Measurements from ENCODE around the gene CLK3.
"Not testable (repeated sequence)": the region's sequence is repeated elsewhere in the genome, so short reads cannot be mapped to it uniquely, and the experiment has no call there.

The CLK3 gene

GRCh38 chr15:74657846-74658245 lies 42.2 kb downstream of the CLK3 start:
- peaks cover 25% of the 10 kb centered on the region for H3K4me1 ChIP-seq (ENCODE audit: control insufficient read depth, insufficient read depth, low read length)
- peaks cover 0 to 19% of the 10 kb centered on the region in 2 experiments; a peak in 2 of 3 replicates for H3K36me3 ChIP-seq (ENCODE audit: control insufficient read depth in 2 of 2, insufficient read depth in 1 of 2, low read length in 2 of 2)
- CTCF ChIA-PET = interaction anchor here (0.8 to 1.8 kb wide), 4 partner anchors 12 to 114 kb away, joined by 3 to 5 read pairs (median 4); no protein-coding TSS in a partner anchor
- no peak for TF ChIP-seq ZNF175 (tag by site-specific recombination; IDR thresholded peaks at IDR 0.05)
- no peak for TF ChIP-seq ZNF18 (tag by site-specific recombination; IDR thresholded peaks at IDR 0.05)
- TF ChIP-seq ZNF521 (tag by site-specific recombination; IDR thresholded peaks at IDR 0.05) = no peak
- TF ChIP-seq, protein P1, sequence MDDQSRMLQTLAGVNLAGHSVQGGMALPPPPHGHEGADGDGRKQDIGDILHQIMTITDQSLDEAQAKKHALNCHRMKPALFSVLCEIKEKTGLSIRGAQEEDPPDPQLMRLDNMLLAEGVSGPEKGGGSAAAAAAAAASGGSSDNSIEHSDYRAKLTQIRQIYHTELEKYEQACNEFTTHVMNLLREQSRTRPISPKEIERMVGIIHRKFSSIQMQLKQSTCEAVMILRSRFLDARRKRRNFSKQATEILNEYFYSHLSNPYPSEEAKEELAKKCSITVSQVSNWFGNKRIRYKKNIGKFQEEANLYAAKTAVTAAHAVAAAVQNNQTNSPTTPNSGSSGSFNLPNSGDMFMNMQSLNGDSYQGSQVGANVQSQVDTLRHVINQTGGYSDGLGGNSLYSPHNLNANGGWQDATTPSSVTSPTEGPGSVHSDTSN (CRISPR knock-in tag; IDR thresholded peaks at IDR 0.05) = no peak
- no peak for TF ChIP-seq GLI2 (tag by site-specific recombination; IDR thresholded peaks at IDR 0.05; ENCODE audit: borderline replicate concordance, low read depth)
- TF ChIP-seq KLF1 (tag by site-specific recombination; IDR thresholded peaks at IDR 0.05) = 0 out of 2 replicates have a peak, but pooled peaks have one; percentile 27
- no peak for TF ChIP-seq ZNF785 (tag by site-specific recombination; IDR thresholded peaks at IDR 0.05)
- TF ChIP-seq, protein P2, sequence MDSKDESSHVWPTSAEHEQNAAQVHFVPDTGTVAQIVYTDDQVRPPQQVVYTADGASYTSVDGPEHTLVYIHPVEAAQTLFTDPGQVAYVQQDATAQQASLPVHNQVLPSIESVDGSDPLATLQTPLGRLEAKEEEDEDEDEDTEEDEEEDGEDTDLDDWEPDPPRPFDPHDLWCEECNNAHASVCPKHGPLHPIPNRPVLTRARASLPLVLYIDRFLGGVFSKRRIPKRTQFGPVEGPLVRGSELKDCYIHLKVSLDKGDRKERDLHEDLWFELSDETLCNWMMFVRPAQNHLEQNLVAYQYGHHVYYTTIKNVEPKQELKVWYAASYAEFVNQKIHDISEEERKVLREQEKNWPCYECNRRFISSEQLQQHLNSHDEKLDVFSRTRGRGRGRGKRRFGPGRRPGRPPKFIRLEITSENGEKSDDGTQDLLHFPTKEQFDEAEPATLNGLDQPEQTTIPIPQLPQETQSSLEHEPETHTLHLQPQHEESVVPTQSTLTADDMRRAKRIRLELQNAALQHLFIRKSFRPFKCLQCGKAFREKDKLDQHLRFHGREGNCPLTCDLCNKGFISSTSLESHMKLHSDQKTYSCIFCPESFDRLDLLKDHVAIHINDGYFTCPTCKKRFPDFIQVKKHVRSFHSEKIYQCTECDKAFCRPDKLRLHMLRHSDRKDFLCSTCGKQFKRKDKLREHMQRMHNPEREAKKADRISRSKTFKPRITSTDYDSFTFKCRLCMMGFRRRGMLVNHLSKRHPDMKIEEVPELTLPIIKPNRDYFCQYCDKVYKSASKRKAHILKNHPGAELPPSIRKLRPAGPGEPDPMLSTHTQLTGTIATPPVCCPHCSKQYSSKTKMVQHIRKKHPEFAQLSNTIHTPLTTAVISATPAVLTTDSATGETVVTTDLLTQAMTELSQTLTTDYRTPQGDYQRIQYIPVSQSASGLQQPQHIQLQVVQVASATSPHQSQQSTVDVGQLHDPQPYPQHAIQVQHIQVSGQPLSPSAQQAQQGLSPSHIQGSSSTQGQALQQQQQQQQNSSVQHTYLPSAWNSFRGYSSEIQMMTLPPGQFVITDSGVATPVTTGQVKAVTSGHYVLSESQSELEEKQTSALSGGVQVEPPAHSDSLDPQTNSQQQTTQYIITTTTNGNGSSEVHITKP (tag by site-specific recombination; IDR thresholded peaks at IDR 0.05) = peak; percentile 18; the same call in 1 of the 2 replicates
- TF ChIP-seq ZNF274 (IDR thresholded peaks at IDR 0.05; ENCODE audit: low read length) = no peak
- TF ChIP-seq ZNF274 (tag by site-specific recombination; IDR thresholded peaks at IDR 0.05; ENCODE audit: borderline replicate concordance) = no peak
- H3K4me3 ChIP-seq (ENCODE audit: low read depth, low read length) = no peak overlapping the region
- H3K9me3 ChIP-seq (ENCODE audit: control insufficient read depth, insufficient read depth, low read depth, low read length) = no peaks in the 10 kb centered on the region
- no peak overlapping the region for H3K27ac ChIP-seq (ENCODE audit: extremely low read depth, low read depth, low read length)
- POLR2A ChIA-PET = no interaction called here

- H3K4me3 ChIP-seq (ENCODE audit: low read depth, low read length); H3K27ac ChIP-seq (ENCODE audit: extremely low read depth, low read depth, low read length); H3K36me3 ChIP-seq (ENCODE audit: control insufficient read depth in 2 of 2, insufficient read depth in 1 of 2, low read length in 2 of 2); H3K9me3 ChIP-seq (ENCODE audit: control insufficient read depth, insufficient read depth, low read depth, low read length); POLR2A ChIA-PET: not testable (repeated sequence)
- CTCF ChIA-PET = interaction anchor here (0.8 to 1.0 kb wide), 3 partner anchors 27 to 110 kb away, joined by 3 read pairs; no protein-coding TSS in a partner anchor
- 0 out of 2 replicates have a peak, but pooled peaks have one; percentile 39 for TF ChIP-seq ZNF362 (tag by site-specific recombination; IDR thresholded peaks at IDR 0.05)
- peaks cover 26% of the 10 kb centered on the region for H3K4me1 ChIP-seq (ENCODE audit: control insufficient read depth, insufficient read depth, low read length)
Measured at GRCh38 chr15:74661280-74661679, 45.6 kb downstream of the CLK3 start.

DNA sequence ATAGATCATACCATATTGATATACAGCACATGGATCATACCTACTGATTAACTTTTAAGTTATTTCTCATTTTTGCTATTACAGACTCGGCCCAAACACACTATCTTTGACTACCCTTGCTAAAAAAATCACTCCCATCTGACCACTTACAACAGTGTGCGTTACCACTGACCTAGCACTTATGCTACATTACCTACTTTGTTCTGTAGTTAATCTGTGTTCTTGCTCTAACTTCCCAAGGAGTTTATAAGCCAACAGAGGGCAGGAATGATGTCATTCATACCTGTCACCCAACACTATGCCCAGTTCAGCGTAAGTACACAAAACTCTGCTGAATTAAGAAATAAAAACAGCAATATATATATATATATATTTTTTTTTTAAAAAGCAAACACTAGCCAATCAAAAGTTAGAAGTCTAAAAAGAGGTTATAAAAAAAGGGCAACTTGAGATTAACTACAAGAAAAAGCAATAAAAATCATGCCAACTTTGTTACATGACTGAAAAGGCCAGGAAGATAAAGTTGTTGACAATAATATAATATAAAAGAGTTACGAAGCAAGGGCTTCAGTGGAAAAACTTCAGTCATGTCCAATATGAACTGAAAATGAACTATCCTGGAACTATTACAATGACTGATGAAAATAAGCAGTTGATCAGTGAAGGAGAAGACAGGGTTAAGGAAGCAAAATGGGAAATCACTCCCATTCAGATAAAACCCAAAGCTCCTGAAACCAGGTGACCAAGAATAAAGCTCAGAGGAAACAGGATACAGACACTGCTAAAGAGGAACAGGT lies 46.6 kb downstream of the CLK3 start:
- Histone ChIP-seq H3K4me1 (ENCODE audit: control insufficient read depth, insufficient read depth, low read length) (peaks cover 26% of the 10 kb centered on the region), H3K27ac (ENCODE audit: extremely low read depth, low read depth, low read length) (no peak overlapping the region), H3K9me3 (ENCODE audit: control insufficient read depth, insufficient read depth, low read depth, low read length) (no peaks in the 10 kb centered on the region), H3K36me3 (ENCODE audit: control insufficient read depth in 2 of 2, insufficient read depth in 1 of 2, low read length in 2 of 2) (peaks cover 0 to 1% of the 10 kb centered on the region in 2 experiments; a peak in 2 of 3 replicates), H3K4me3 (ENCODE audit: low read depth, low read length) (no peak overlapping the region)
- ChIA-PET CTCF (interaction anchor here (0.8 to 3.8 kb wide), 4 partner anchors 26 to 108 kb away, joined by 3 to 24 read pairs (median 4); no protein-coding TSS in a partner anchor), POLR2A (no interaction called here)
- TF ChIP-seq KLF9 (tag by site-specific recombination; IDR thresholded peaks at IDR 0.05; ENCODE audit: low read depth) (no peak), ZNF10 (tag by site-specific recombination; IDR thresholded peaks at IDR 0.05) (peak; percentile 31), ZNF121 (tag by site-specific recombination; IDR thresholded peaks at IDR 0.05) (no peak), KLF8 (tag by site-specific recombination; IDR thresholded peaks at IDR 0.05) (0 out of 2 replicates have a peak, but pooled peaks have one; percentile 21), ZNF629 (tag by site-specific recombination; IDR thresholded peaks at IDR 0.05) (peak; percentile 72; the same call in 1 of the 2 replicates), IKZF3 (tag by site-specific recombination; IDR thresholded peaks at IDR 0.05) (0 out of 2 replicates have a peak, but pooled peaks have one; percentile 41), FEZF1 (tag by site-specific recombination; IDR thresholded peaks at IDR 0.05) (0 out of 2 replicates have a peak, but pooled peaks have one; percentile 20), GFI1B (tag by site-specific recombination; IDR thresholded peaks at IDR 0.05) (0 out of 2 replicates have a peak, but pooled peaks have one; percentile 18)
- TF ChIP-seq, protein P3, sequence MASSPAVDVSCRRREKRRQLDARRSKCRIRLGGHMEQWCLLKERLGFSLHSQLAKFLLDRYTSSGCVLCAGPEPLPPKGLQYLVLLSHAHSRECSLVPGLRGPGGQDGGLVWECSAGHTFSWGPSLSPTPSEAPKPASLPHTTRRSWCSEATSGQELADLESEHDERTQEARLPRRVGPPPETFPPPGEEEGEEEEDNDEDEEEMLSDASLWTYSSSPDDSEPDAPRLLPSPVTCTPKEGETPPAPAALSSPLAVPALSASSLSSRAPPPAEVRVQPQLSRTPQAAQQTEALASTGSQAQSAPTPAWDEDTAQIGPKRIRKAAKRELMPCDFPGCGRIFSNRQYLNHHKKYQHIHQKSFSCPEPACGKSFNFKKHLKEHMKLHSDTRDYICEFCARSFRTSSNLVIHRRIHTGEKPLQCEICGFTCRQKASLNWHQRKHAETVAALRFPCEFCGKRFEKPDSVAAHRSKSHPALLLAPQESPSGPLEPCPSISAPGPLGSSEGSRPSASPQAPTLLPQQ (tag by site-specific recombination; IDR thresholded peaks at IDR 0.05) = peak; percentile 11; the same call in 1 of the 2 replicates

Measured in HEK293 (cell line).